ENCODE measurements around the gene SINHCAF. TPM values are rescaled to one million over a fixed set of nuclear protein-coding genes. Genes with fewer than 3 reads are reported as not detected.

The SINHCAF gene
- total and polyA plus RNA-seq, 2 of the 8 experiments (the other 6 are each of a cell fraction or from before 2014, with no cell fraction given), result 138 to 576 TPM

GRCh38 chr12:31232361-31232965, 93.5 kb downstream of the SINHCAF start (continued):
- TF ChIP-seq TCF12 (IDR thresholded peaks at IDR 0.05; ENCODE audit: low read depth, low read length) (no peak), HDAC6 (IDR thresholded peaks at IDR 0.05; ENCODE audit: low read depth, low read length) (no peak), CHD7 (IDR thresholded peaks at IDR 0.05; ENCODE audit: insufficient replicate concordance, low read length) (no peak), CBX8 (IDR thresholded peaks at IDR 0.05; ENCODE audit: borderline replicate concordance, low read depth, low read length) (no peak), SRF (IDR thresholded peaks at IDR 0.05; ENCODE audit: low read depth, low read length) (no peak), RFX5 (IDR thresholded peaks at IDR 0.05; ENCODE audit: borderline replicate concordance, low read depth, low read length) (no peak), GTF2F1 (IDR thresholded peaks at IDR 0.05; ENCODE audit: borderline replicate concordance, low read depth, low read length) (no peak), POLR2A (IDR thresholded peaks at IDR 0.05; ENCODE audit: control extremely low read depth in 1 of 2, low read depth in 2 of 2, low read length in 2 of 2) (no peak)
